ENCODE data around the gene GRM7.

GRM7 gene

DNA sequence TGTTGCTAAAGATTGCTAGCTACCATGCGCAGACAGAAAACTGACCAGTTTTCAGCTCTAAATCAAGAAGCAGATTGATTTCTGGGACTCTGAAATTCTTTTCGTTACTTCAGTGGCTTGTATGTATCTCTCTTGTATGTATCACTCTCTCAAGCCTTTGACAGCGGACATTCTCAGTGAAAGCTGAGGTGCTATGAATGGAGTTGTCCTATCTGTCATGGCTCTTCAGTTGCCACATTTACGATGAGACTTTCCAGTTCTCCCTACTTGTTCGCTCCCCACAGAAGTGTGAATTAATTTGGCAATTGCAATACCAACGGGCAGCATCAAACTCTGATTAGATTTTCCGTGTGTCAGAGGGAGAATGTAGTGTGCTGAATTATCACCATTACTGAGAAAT lies 432.4 kb downstream of the GRM7 start:
- no peak overlapping the region for H3K4me3 ChIP-seq (ENCODE audit: low read depth, low read length)
- no peaks in the 10 kb centered on the region for H3K4me1 ChIP-seq (ENCODE audit: control insufficient read depth, insufficient read depth, low read length)
- H3K27ac ChIP-seq (ENCODE audit: low read depth, low read length): no peak overlapping the region
- H3K36me3 ChIP-seq (ENCODE audit: control insufficient read depth, insufficient read depth, low read length): no peaks in the 10 kb centered on the region
- no peaks in the 10 kb centered on the region for H3K27me3 ChIP-seq (ENCODE audit: control insufficient read depth, insufficient read depth, low read length)
- no peak overlapping the region for H3K9ac ChIP-seq (ENCODE audit: low read depth, low read length)
- no peaks in the 10 kb centered on the region for H3K9me3 ChIP-seq (ENCODE audit: control insufficient read depth, insufficient read depth, low read length)

DNA sequence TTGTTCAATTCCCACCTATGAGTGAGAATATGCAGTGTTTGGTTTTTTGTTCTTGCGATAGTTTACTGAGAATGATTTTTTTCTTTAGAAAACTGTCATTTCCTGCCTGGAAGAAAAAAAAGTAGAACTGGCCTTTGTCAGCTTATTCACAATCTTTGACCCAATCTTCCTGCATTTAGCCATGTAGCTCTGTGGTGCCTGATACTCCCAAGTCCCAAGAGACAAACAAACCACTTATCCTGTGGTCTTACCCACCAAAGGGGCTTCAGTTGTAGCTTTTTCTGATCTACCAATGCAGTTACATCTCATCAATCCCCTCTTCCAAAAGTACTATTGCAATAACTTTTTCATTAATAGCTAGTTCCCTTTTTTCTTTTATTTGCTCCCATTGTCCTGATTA lies 444.6 kb downstream of the GRM7 start:
- Histone ChIP-seq H3K36me3 (ENCODE audit: control insufficient read depth, insufficient read depth, low read length) (no peaks in the 10 kb centered on the region), H3K4me3 (ENCODE audit: low read depth, low read length) (no peak overlapping the region), H3K4me1 (ENCODE audit: control insufficient read depth, insufficient read depth, low read length) (0 out of 2 replicates have a peak, but pooled peaks cover 3% of the 10 kb centered on the region), H3K9me3 (ENCODE audit: control insufficient read depth, insufficient read depth, low read length) (no peaks in the 10 kb centered on the region), H3K27ac (ENCODE audit: low read depth, low read length) (no peak overlapping the region), H3K9ac (ENCODE audit: low read depth, low read length) (no peak overlapping the region), H3K27me3 (ENCODE audit: control insufficient read depth, insufficient read depth, low read length) (no peaks in the 10 kb centered on the region)

DNA sequence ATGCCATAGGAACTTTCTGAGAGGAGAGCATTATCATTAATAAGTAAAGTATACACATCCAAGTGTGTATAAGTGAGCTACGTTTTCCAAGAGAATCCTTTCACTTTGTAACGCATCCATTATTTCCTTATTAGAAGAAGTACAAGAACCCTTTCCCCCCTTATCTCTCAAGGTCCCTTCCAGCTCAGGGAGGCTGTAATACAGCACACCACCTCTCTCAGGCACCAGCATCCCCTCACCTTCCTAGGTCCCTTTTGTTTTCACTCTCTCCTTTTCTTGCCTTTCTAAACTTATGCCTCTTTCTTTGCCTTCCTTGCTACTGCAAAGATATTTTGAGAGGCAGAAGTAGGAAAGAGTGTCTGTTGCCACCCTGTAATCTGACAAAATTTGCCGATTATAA lies 446.0 kb downstream of the GRM7 start:
- H3K27me3 ChIP-seq (ENCODE audit: control insufficient read depth, insufficient read depth, low read length): no peaks in the 10 kb centered on the region
- no peak overlapping the region for H3K27ac ChIP-seq (ENCODE audit: low read depth, low read length)
- 0 out of 2 replicates have a peak, but pooled peaks cover 3% of the 10 kb centered on the region for H3K4me1 ChIP-seq (ENCODE audit: control insufficient read depth, insufficient read depth, low read length)
- H3K4me3 ChIP-seq (ENCODE audit: low read depth, low read length): no peak overlapping the region
- H3K9ac ChIP-seq (ENCODE audit: low read depth, low read length): no peak overlapping the region
- H3K36me3 ChIP-seq (ENCODE audit: control insufficient read depth, insufficient read depth, low read length): no peaks in the 10 kb centered on the region
- no peaks in the 10 kb centered on the region for H3K9me3 ChIP-seq (ENCODE audit: control insufficient read depth, insufficient read depth, low read length)

- no peaks in the 10 kb centered on the region for H3K36me3 ChIP-seq (ENCODE audit: control insufficient read depth, insufficient read depth, low read length)
- H3K9me3 ChIP-seq (ENCODE audit: control insufficient read depth, insufficient read depth, low read length): no peaks in the 10 kb centered on the region
- H3K4me1 ChIP-seq (ENCODE audit: control insufficient read depth, insufficient read depth, low read length): 0 out of 2 replicates have a peak, but pooled peaks cover 3% of the 10 kb centered on the region
- no peak overlapping the region for H3K4me3 ChIP-seq (ENCODE audit: low read depth, low read length)
- H3K9ac ChIP-seq (ENCODE audit: low read depth, low read length): no peak overlapping the region
- no peaks in the 10 kb centered on the region for H3K27me3 ChIP-seq (ENCODE audit: control insufficient read depth, insufficient read depth, low read length)
- H3K27ac ChIP-seq (ENCODE audit: low read depth, low read length): no peak overlapping the region
Observed at GRCh38 chr3:7307410-7307809, 446.5 kb downstream of the GRM7 start.

GRCh38 chr3:7309641-7310102 lies 448.8 kb downstream of the GRM7 start:
- Histone ChIP-seq H3K27me3 (ENCODE audit: control insufficient read depth, insufficient read depth, low read length) (no peaks in the 10 kb centered on the region), H3K27ac (ENCODE audit: low read depth, low read length) (no peak overlapping the region)

GRCh38 chr3:7315037-7315436 lies 454.1 kb downstream of the GRM7 start:
- no peaks in the 10 kb centered on the region for H3K9me3 ChIP-seq (ENCODE audit: control insufficient read depth, insufficient read depth, low read length)
- no peaks in the 10 kb centered on the region for H3K4me1 ChIP-seq (ENCODE audit: control insufficient read depth, insufficient read depth, low read length)
- no peaks in the 10 kb centered on the region for H3K27me3 ChIP-seq (ENCODE audit: control insufficient read depth, insufficient read depth, low read length)
- H3K4me3 ChIP-seq (ENCODE audit: low read depth, low read length): no peak overlapping the region
- H3K9ac ChIP-seq (ENCODE audit: low read depth, low read length): no peak overlapping the region
- no peak overlapping the region for H3K27ac ChIP-seq (ENCODE audit: low read depth, low read length)
- H3K36me3 ChIP-seq (ENCODE audit: control insufficient read depth, insufficient read depth, low read length): no peaks in the 10 kb centered on the region

More at GRCh38 chr3:7309641-7310102, 448.8 kb downstream of the GRM7 start:
- Histone ChIP-seq H3K36me3 (ENCODE audit: control insufficient read depth, insufficient read depth, low read length) (no peaks in the 10 kb centered on the region), H3K9me3 (ENCODE audit: control insufficient read depth, insufficient read depth, low read length) (no peaks in the 10 kb centered on the region), H3K9ac (ENCODE audit: low read depth, low read length) (no peak overlapping the region), H3K4me1 (ENCODE audit: control insufficient read depth, insufficient read depth, low read length) (0 out of 2 replicates have a peak, but pooled peaks cover 2% of the 10 kb centered on the region), H3K4me3 (ENCODE audit: low read depth, low read length) (no peak overlapping the region)

- Histone ChIP-seq H3K9ac (ENCODE audit: low read depth, low read length) (no peak overlapping the region), H3K36me3 (ENCODE audit: control insufficient read depth, insufficient read depth, low read length) (no peaks in the 10 kb centered on the region), H3K9me3 (ENCODE audit: control insufficient read depth, insufficient read depth, low read length) (no peaks in the 10 kb centered on the region), H3K4me3 (ENCODE audit: low read depth, low read length) (no peak overlapping the region), H3K4me1 (ENCODE audit: control insufficient read depth, insufficient read depth, low read length) (no peaks in the 10 kb centered on the region), H3K27me3 (ENCODE audit: control insufficient read depth, insufficient read depth, low read length) (no peaks in the 10 kb centered on the region), H3K27ac (ENCODE audit: low read depth, low read length) (no peak overlapping the region)
Observed at GRCh38 chr3:7322957-7323669, 462.2 kb downstream of the GRM7 start.

GRCh38 chr3:7328339-7328738 lies 467.4 kb downstream of the GRM7 start:
- Histone ChIP-seq H3K4me1 (ENCODE audit: control insufficient read depth, insufficient read depth, low read length) (peaks cover 7% of the 10 kb centered on the region), H3K9ac (ENCODE audit: low read depth, low read length) (no peak overlapping the region), H3K9me3 (ENCODE audit: control insufficient read depth, insufficient read depth, low read length) (no peaks in the 10 kb centered on the region), H3K27ac (ENCODE audit: low read depth, low read length) (no peak overlapping the region), H3K27me3 (ENCODE audit: control insufficient read depth, insufficient read depth, low read length) (no peaks in the 10 kb centered on the region), H3K36me3 (ENCODE audit: control insufficient read depth, insufficient read depth, low read length) (no peaks in the 10 kb centered on the region), H3K4me3 (ENCODE audit: low read depth, low read length) (no peak overlapping the region)

- H3K27ac ChIP-seq (ENCODE audit: low read depth, low read length): no peak overlapping the region
- H3K4me3 ChIP-seq (ENCODE audit: low read depth, low read length): no peak overlapping the region
- H3K4me1 ChIP-seq (ENCODE audit: control insufficient read depth, insufficient read depth, low read length): peaks cover 7% of the 10 kb centered on the region
- H3K27me3 ChIP-seq (ENCODE audit: control insufficient read depth, insufficient read depth, low read length): no peaks in the 10 kb centered on the region
- no peaks in the 10 kb centered on the region for H3K36me3 ChIP-seq (ENCODE audit: control insufficient read depth, insufficient read depth, low read length)
- no peaks in the 10 kb centered on the region for H3K9me3 ChIP-seq (ENCODE audit: control insufficient read depth, insufficient read depth, low read length)
- H3K9ac ChIP-seq (ENCODE audit: low read depth, low read length): no peak overlapping the region
Observed at GRCh38 chr3:7332696-7333095, 471.8 kb downstream of the GRM7 start.

DNA sequence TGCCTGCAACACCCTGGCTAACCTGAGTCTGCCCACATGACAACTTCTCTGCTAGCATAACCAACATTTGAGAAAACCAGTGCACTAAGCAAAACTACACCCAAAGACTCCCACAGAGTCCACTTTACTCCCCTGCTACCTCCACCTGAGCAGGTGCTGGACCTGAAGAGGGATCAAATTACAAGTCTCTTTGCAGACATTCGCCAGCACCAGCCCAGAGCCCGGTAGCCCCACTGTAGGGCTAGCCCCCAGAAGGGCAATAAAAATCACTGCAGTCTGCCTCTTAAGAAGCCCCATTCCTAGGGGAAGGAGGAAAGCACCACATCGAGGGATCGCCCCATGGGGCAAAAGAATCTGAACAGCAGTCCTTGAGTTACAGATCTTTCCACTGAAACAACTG lies 472.2 kb downstream of the GRM7 start:
- Histone ChIP-seq H3K9me3 (ENCODE audit: control insufficient read depth, insufficient read depth, low read length) (no peaks in the 10 kb centered on the region), H3K27me3 (ENCODE audit: control insufficient read depth, insufficient read depth, low read length) (no peaks in the 10 kb centered on the region), H3K4me1 (ENCODE audit: control insufficient read depth, insufficient read depth, low read length) (peaks cover 7% of the 10 kb centered on the region), H3K4me3 (ENCODE audit: low read depth, low read length) (no peak overlapping the region), H3K9ac (ENCODE audit: low read depth, low read length) (no peak overlapping the region), H3K27ac (ENCODE audit: low read depth, low read length) (no peak overlapping the region), H3K36me3 (ENCODE audit: control insufficient read depth, insufficient read depth, low read length) (no peaks in the 10 kb centered on the region)

- Histone ChIP-seq H3K36me3 (ENCODE audit: control insufficient read depth, insufficient read depth, low read length) (no peaks in the 10 kb centered on the region), H3K9me3 (ENCODE audit: control insufficient read depth, insufficient read depth, low read length) (no peaks in the 10 kb centered on the region), H3K4me3 (ENCODE audit: low read depth, low read length) (no peak overlapping the region), H3K4me1 (ENCODE audit: control insufficient read depth, insufficient read depth, low read length) (peaks cover 2% of the 10 kb centered on the region; the same call in 1 of the 2 replicates), H3K9ac (ENCODE audit: low read depth, low read length) (no peak overlapping the region), H3K27me3 (ENCODE audit: control insufficient read depth, insufficient read depth, low read length) (no peaks in the 10 kb centered on the region), H3K27ac (ENCODE audit: low read depth, low read length) (no peak overlapping the region)
Observed at GRCh38 chr3:7340795-7341194, 479.9 kb downstream of the GRM7 start.

All from HUES48 (cell line).